WTC11 (cell line): ENCODE measurements around the gene FOCAD. TPM values are rescaled to one million over a fixed set of nuclear protein-coding genes. Genes with fewer than 3 reads are reported as not detected.

ENCODE experiments used
- ATAC-seq: fragments of 200-7000 bp; cut with Tn5 transposase; 2 replicates; pipeline ENCODE4 v1.10.0; 2021; ENCODE audit warnings: mild to moderate bottlenecking, moderate library complexity
- CTCF ChIA-PET: fragments of 300-600 bp; sonication (Branson Sonifier 250); formaldehyde crosslinking; loops from one replicate; lab custom pipeline; 2021; ENCODE audit warnings: antibody characterized with exemption; lab: Charles Lee
- POLR2A ChIA-PET: fragments of 350-600 bp; sonication (Branson Sonifier 250); formaldehyde crosslinking; loops from one replicate; lab custom pipeline; 2021; ENCODE audit warnings: antibody characterized with exemption; lab: Charles Lee
- DNase-seq: peaks from one replicate; pipeline ENCODE4 v3.0.0; 2021; ENCODE audit warnings: low spot score
- H3K27ac Mint-ChIP-seq: 2 replicates; pipeline ENCODE4 v1.8.0; 2021; ENCODE audit warnings: mixed read lengths
- H3K27me3 Mint-ChIP-seq: 2 replicates; pipeline ENCODE4 v1.8.0; 2021; ENCODE audit warnings: low read depth, mild to moderate bottlenecking, moderate library complexity, mixed read lengths
- H3K36me3 Mint-ChIP-seq: 2 replicates; pipeline ENCODE4 v1.8.0; 2021; ENCODE audit warnings: mixed read lengths
- H3K4me1 Mint-ChIP-seq: 2 replicates; pipeline ENCODE4 v1.8.0; 2022; ENCODE audit warnings: mixed read lengths
- H3K4me3 Mint-ChIP-seq: 2 replicates; pipeline ENCODE4 v1.8.0; 2021; ENCODE audit warnings: mild to moderate bottlenecking, moderate library complexity, mixed read lengths
- H3K9me3 Mint-ChIP-seq: 2 replicates; pipeline ENCODE4 v1.8.0; 2021; ENCODE audit warnings: mixed read lengths
- ATF1 ChIP-seq: sonication (generic); formaldehyde crosslinking; IDR thresholded peaks from 2 replicates; pipeline ENCODE4 v1.8.1; 2023; ENCODE audit warnings: mild to moderate bottlenecking, moderate library complexity, missing genetic modification reagents
- CTCF ChIP-seq: fragments of 200-600 bp; IDR thresholded peaks from 2 replicates; pipeline ENCODE4 v1.8.0; 2022; ENCODE audit warnings: antibody characterized with exemption
- E2F4 ChIP-seq: sonication (generic); formaldehyde crosslinking; IDR thresholded peaks from 2 replicates; pipeline ENCODE4 v1.8.1; 2022; ENCODE audit warnings: low read depth, mild to moderate bottlenecking, moderate library complexity, missing genetic modification reagents, borderline replicate concordance
- ELF4 ChIP-seq: sonication (generic); formaldehyde crosslinking; IDR thresholded peaks from 2 replicates; pipeline ENCODE4 v1.8.1; 2022; ENCODE audit warnings: low read depth, mild to moderate bottlenecking, moderate library complexity, missing genetic modification reagents
- FOXJ3 ChIP-seq: sonication (generic); formaldehyde crosslinking; IDR thresholded peaks from 2 replicates; pipeline ENCODE4 v1.9.0; 2021; ENCODE audit warnings: missing genetic modification reagents, mild to moderate bottlenecking, borderline replicate concordance
- IRF1 ChIP-seq: sonication (generic); formaldehyde crosslinking; IDR thresholded peaks from 2 replicates; pipeline ENCODE4 v1.8.0; 2023; ENCODE audit warnings: missing genetic modification reagents
- MAX ChIP-seq: sonication (generic); formaldehyde crosslinking; IDR thresholded peaks from 2 replicates; pipeline ENCODE4 v1.8.0; 2022; ENCODE audit warnings: mild to moderate bottlenecking, missing genetic modification reagents
- MLX ChIP-seq: sonication (generic); formaldehyde crosslinking; IDR thresholded peaks from 2 replicates; pipeline ENCODE4 v1.8.1; 2023; ENCODE audit warnings: mild to moderate bottlenecking, missing genetic modification reagents, moderate library complexity
- NFATC4 ChIP-seq: fragments of 250-450 bp; sonication (Bioruptor Pico); IDR thresholded peaks from 2 replicates; pipeline ENCODE4 v1.9.0; 2021; ENCODE audit warnings: mild to moderate bottlenecking
- NR2C2 ChIP-seq: sonication (generic); formaldehyde crosslinking; IDR thresholded peaks from 2 replicates; pipeline ENCODE4 v1.8.0; 2022; ENCODE audit warnings: mild to moderate bottlenecking, missing genetic modification reagents
- PRDM15 ChIP-seq: sonication (generic); formaldehyde crosslinking; IDR thresholded peaks from 2 replicates; pipeline ENCODE4 v1.8.0; 2022; ENCODE audit warnings: missing genetic modification reagents
- TP53 ChIP-seq: sonication (generic); formaldehyde crosslinking; IDR thresholded peaks from 2 replicates; pipeline ENCODE4 v1.8.1; 2023; ENCODE audit warnings: mild to moderate bottlenecking, missing genetic modification reagents
- ZNF281 ChIP-seq: sonication (generic); formaldehyde crosslinking; IDR thresholded peaks from 2 replicates; pipeline ENCODE4 v1.8.0; 2023; ENCODE audit warnings: mild to moderate bottlenecking, missing genetic modification reagents
- total RNA-seq: library from RNA; stranded (reverse); gene quantifications from 3 replicates; pipeline ENCODE4 v1.2.3, GENCODE V29; 2021

Gene FOCAD
- total RNA-seq, 1 experiment from 2014 or later = 34.3 TPM

- TF ChIP-seq E2F4 = no peak
Measured at GRCh38 chr9:20880271-20880670, 196.2 kb downstream of the FOCAD start (continued).

- ATAC-seq (no peak), DNase-seq (no peak)
- Mint-ChIP-seq H3K27ac (no peak overlapping the region), H3K36me3 (peaks cover 5% of the 10 kb centered on the region), H3K27me3 (no peaks in the 10 kb centered on the region), H3K9me3 (no peaks in the 10 kb centered on the region), H3K4me3 (no peak overlapping the region), H3K4me1 (no peaks in the 10 kb centered on the region)
- TF ChIP-seq FOXJ3 (no peak), TP53 (CRISPR knock-in tag) (no peak), IRF1 (CRISPR knock-in tag) (no peak), NR2C2 (CRISPR knock-in tag) (no peak), MLX (no peak), E2F4 (no peak), ATF1 (CRISPR knock-in tag) (no peak)
- TF ChIP-seq, all 79 proteins: peak for 0
- POLR2A ChIA-PET = no interaction called here
- CTCF ChIA-PET = interaction anchor here (0.6 kb wide), 1 partner anchor 11 kb away, joined by 3 read pairs; no protein-coding TSS in a partner anchor
Measured at GRCh38 chr9:20880675-20881074, 196.6 kb downstream of the FOCAD start.

GRCh38 chr9:20884985-20885593 is 201.0 kb downstream of the FOCAD start:
- CTCF ChIA-PET = interaction anchor here (0.8 to 3.2 kb wide), 7 partner anchors 9 to 226 kb away, joined by 3 to 19 read pairs (median 4); partner anchors contain the start of gene FOCAD

More at GRCh38 chr9:20884985-20885593, 201.0 kb downstream of the FOCAD start:
- peaks cover 10% of the 10 kb centered on the region; the same call in 1 of the 2 replicates for H3K9me3 Mint-ChIP-seq
- TF ChIP-seq ELF4 (CRISPR knock-in tag) (no peak), ZNF281 (CRISPR knock-in tag) (no peak), PRDM15 (CRISPR knock-in tag) (no peak), NFATC4 (no peak), MAX (CRISPR knock-in tag) (no peak), CTCF (peak; percentile 53)
- TF ChIP-seq, all 79 proteins: peak for 1
- POLR2A ChIA-PET = no interaction called here
- Mint-ChIP-seq H3K27ac (no peak overlapping the region), H3K4me3 (no peak overlapping the region), H3K27me3 (no peaks in the 10 kb centered on the region), H3K4me1 (no peaks in the 10 kb centered on the region), H3K36me3 (peaks cover 8% of the 10 kb centered on the region)
- ATAC-seq = peak; percentile 58
- DNase-seq = peak; percentile 65
